HG03432 (cell line): ENCODE measurements around the gene BEX5.
A peak's percentile ranks its signal among the peaks of the same experiment; 100 is the strongest.
"Not testable (repeated sequence)": the region's sequence is repeated elsewhere in the genome, so short reads cannot be mapped to it uniquely, and the experiment has no call there.

ENCODE experiments used
- ATAC-seq: cut with Tn5 transposase; IDR thresholded peaks from one replicate; pipeline ENCODE4 v1.9.1; 2021; ENCODE audit warnings: mild to moderate bottlenecking, moderate library complexity; ENCODE audit not compliant: unreplicated experiment

Gene BEX5

GRCh38 chrX:102155806-102156179 is at the start of gene BEX5:
Gene BEX5, minus strand, starts transcription at chrX:102155977. Its CDS starts 1,712 bp downstream, at chrX:102154265.
- peak; percentile 94 for ATAC-seq

- ATAC-seq, result no peak
Measured at GRCh38 chrX:102185967-102186720, 30.4 kb upstream of the BEX5 start.

- ATAC-seq, result peak; percentile 40
Measured at GRCh38 chrX:102154900-102155805, 624 bp downstream of the BEX5 start.

GRCh38 chrX:102154218-102154860 is 1.4 kb downstream of the BEX5 start:
- no peak for ATAC-seq

- ATAC-seq, result not testable (repeated sequence)
Measured at GRCh38 chrX:102142274-102142673, 13.5 kb downstream of the BEX5 start, which contains the start of gene TCEAL6. Gene TCEAL6, minus strand, starts transcription at chrX:102142481.

GRCh38 chrX:102141631-102142030 is 14.1 kb downstream of the BEX5 start:
- not testable (repeated sequence) for ATAC-seq

GRCh38 chrX:102140876-102141275 is 14.9 kb downstream of the BEX5 start:
- not testable (repeated sequence) for ATAC-seq

- ATAC-seq, result no peak
Measured at GRCh38 chrX:102138064-102138463, 17.7 kb downstream of the BEX5 start.

GRCh38 chrX:102129473-102129872 is 26.3 kb downstream of the BEX5 start:
- no peak for ATAC-seq

- ATAC-seq, result no peak
Measured at GRCh38 chrX:102126863-102127262, 28.9 kb downstream of the BEX5 start.

- not testable (repeated sequence) for ATAC-seq
Measured at GRCh38 chrX:102126080-102126818, 29.5 kb downstream of the BEX5 start.

GRCh38 chrX:102125436-102125835 is 30.3 kb downstream of the BEX5 start, which contains the start of gene TCEAL2:
Gene TCEAL2, plus strand, starts transcription at chrX:102125679. Its CDS starts 1,152 bp downstream, at chrX:102126831.
- ATAC-seq, result not testable (repeated sequence)

GRCh38 chrX:102125014-102125413 is 30.8 kb downstream of the BEX5 start:
- not testable (repeated sequence) for ATAC-seq

- ATAC-seq, result no peak
Measured at GRCh38 chrX:102115748-102116147, 40.0 kb downstream of the BEX5 start.

- no peak for ATAC-seq
Measured at GRCh38 chrX:102113367-102113766, 42.4 kb downstream of the BEX5 start.
